Suprapubic skin (tissue), 4 donors: ENCODE measurements around the gene BTK. TPM values are rescaled to one million over a fixed set of nuclear protein-coding genes. Genes with fewer than 3 reads are reported as not detected.
"Not testable (repeated sequence)": the region's sequence is repeated elsewhere in the genome, so short reads cannot be mapped to it uniquely, and the experiment has no call there.

Experiments
- DNase-seq, 2 donors: peaks; one replicate each; pipeline ENCODE4 v3.0.0-alpha.2; 2019; ENCODE audit warnings: low spot score in 2 of 2
- H3K27ac ChIP-seq: fragments of 200-600 bp; sonication (generic); one replicate; pipeline ENCODE4 v1.5.1; 2019
- H3K27me3 ChIP-seq: fragments of 200-600 bp; sonication (generic); one replicate; pipeline ENCODE4 v1.5.1; 2019
- H3K36me3 ChIP-seq: fragments of 200-600 bp; sonication (generic); one replicate; pipeline ENCODE4 v1.5.1; 2019
- H3K4me1 ChIP-seq: fragments of 200-600 bp; sonication (generic); one replicate; pipeline ENCODE4 v1.5.1; 2019
- H3K4me3 ChIP-seq: fragments of 200-600 bp; sonication (generic); one replicate; pipeline ENCODE4 v1.5.1; 2019; ENCODE audit warnings: mild to moderate bottlenecking
- H3K9me3 ChIP-seq: fragments of 200-600 bp; sonication (generic); one replicate; pipeline ENCODE4 v1.5.1; 2019
- CTCF ChIP-seq, 2 donors: fragments of 200-600 bp in 1 of 2; fragments of 450-650 bp in 1 of 2; sonication (generic) in 1 of 2; IDR thresholded peaks; one replicate each; pipeline ENCODE4 v1.5.1; 2016 to 2019; ENCODE audit warnings: antibody characterized with exemption in 2 of 2, mild to moderate bottlenecking in 1 of 2, moderate library complexity in 1 of 2
- EP300 ChIP-seq: sonication (generic); formaldehyde crosslinking; IDR thresholded peaks from one replicate; pipeline ENCODE4 v1.6.1; 2017; ENCODE audit warnings: antibody characterized with exemption
- POLR2A ChIP-seq, 2 donors: fragments of 450-650 bp; IDR thresholded peaks; one replicate each; pipeline ENCODE4 v1.6.1; 2017; ENCODE audit warnings: antibody characterized with exemption in 2 of 2, mild to moderate bottlenecking in 2 of 2, moderate library complexity in 2 of 2
- POLR2AphosphoS5 ChIP-seq, 3 donors: sonication (generic); formaldehyde crosslinking; IDR thresholded peaks; one replicate each; pipeline ENCODE4 v1.6.1; 2017; ENCODE audit warnings: antibody characterized with exemption in 3 of 3
- WGBS: methylation state at CpG from one replicate; pipeline ENCODE4 v1.1.5; 2018; 5-methylcytosine and 5-hydroxymethylcytosine counted together
- total RNA-seq, 4 donors: library from RNA; depleted of rRNA; stranded (reverse); fragments of >200 nt; gene quantifications; one replicate each; pipeline ENCODE4 v1.1.0, GENCODE V29; 2016

Gene BTK
- total RNA-seq, 4 donors from 2014 or later = 1.4 to 6.8 (median 1.9) TPM

- no peaks in the 10 kb centered on the region for H3K27me3 ChIP-seq
- DNase-seq = no peak
- no peaks in the 10 kb centered on the region for H3K36me3 ChIP-seq
- 84% methylated on average over 4 of the region's 4 CpGs for WGBS
- H3K9me3 ChIP-seq = no peaks in the 10 kb centered on the region
- H3K4me3 ChIP-seq = no peak overlapping the region
- no peak for TF ChIP-seq POLR2A (IDR thresholded peaks at IDR 0.05)
- no peak for TF ChIP-seq EP300
- no peak for TF ChIP-seq POLR2AphosphoS5 (IDR thresholded peaks at IDR 0.05)
- no peak for TF ChIP-seq CTCF (IDR thresholded peaks at IDR 0.05)
- H3K4me1 ChIP-seq = no peaks in the 10 kb centered on the region
- no peak overlapping the region for H3K27ac ChIP-seq
Observed at GRCh38 chrX:101337776-101338271, 48.2 kb downstream of the BTK start.

- 68% methylated on average over 7 of the region's 7 CpGs for WGBS
- DNase-seq, H3K27me3 ChIP-seq, H3K27ac ChIP-seq, H3K4me3 ChIP-seq, H3K4me1 ChIP-seq, H3K9me3 ChIP-seq, H3K36me3 ChIP-seq: not testable (repeated sequence)
Observed at GRCh38 chrX:101334310-101334709, 51.7 kb downstream of the BTK start.

- WGBS = 72% methylated on average over 3 of the region's 3 CpGs
- H3K36me3 ChIP-seq, H3K27me3 ChIP-seq, H3K9me3 ChIP-seq, DNase-seq, H3K4me1 ChIP-seq, H3K4me3 ChIP-seq, H3K27ac ChIP-seq: not testable (repeated sequence)
Observed at GRCh38 chrX:101326600-101326999, 59.4 kb downstream of the BTK start.

- TF ChIP-seq EP300 (no peak), POLR2A (IDR thresholded peaks at IDR 0.05) (no peak), CTCF (IDR thresholded peaks at IDR 0.05) (no peak), POLR2AphosphoS5 (IDR thresholded peaks at IDR 0.05) (no peak)
- H3K36me3 ChIP-seq = no peaks in the 10 kb centered on the region
- H3K27ac ChIP-seq = no peak overlapping the region
- no peaks in the 10 kb centered on the region for H3K27me3 ChIP-seq
- H3K4me3 ChIP-seq = no peak overlapping the region
- H3K4me1 ChIP-seq = no peaks in the 10 kb centered on the region
- DNase-seq = no peak
- WGBS = 76% methylated on average over 1 of the region's 1 CpG
- H3K9me3 ChIP-seq = no peaks in the 10 kb centered on the region
Observed at GRCh38 chrX:101303790-101304189, 82.2 kb downstream of the BTK start.

Other genes with a start within 250 kb of the BTK start
- under 1 TPM; 0.05 to 0.97 (median 0.35) TPM for gene DRP2, start 166.4 kb downstream of the BTK start, total RNA-seq
- gene TAF7L, start 94.9 kb downstream of the BTK start, total RNA-seq = 1 to 10 TPM in 2 of 4 donors, under 1 TPM in 2; 0.34 to 1.9 (median 1.1) TPM
- 1 to 10 TPM; 7.9 to 9.0 (median 8.4) TPM for gene TIMM8A, start 37.4 kb downstream of the BTK start, total RNA-seq
- gene RPL36A, start 4.8 kb upstream of the BTK start, total RNA-seq = 1,000 to 10,000 TPM; 1,064 to 2,433 (median 2,004) TPM
- 10 to 100 TPM; 13.8 to 19.1 (median 16.9) TPM for gene GLA, start 21.7 kb upstream of the BTK start, total RNA-seq
- gene HNRNPH2, start 22.0 kb upstream of the BTK start, total RNA-seq = 10 to 100 TPM; 37.3 to 60.6 (median 38.5) TPM
- 10 to 100 TPM in 2 of 4 donors, 1 to 10 TPM in 2; 2.4 to 19.6 (median 8.1) TPM for gene ARMCX4, start 99.3 kb upstream of the BTK start, total RNA-seq
- gene ARMCX1, start 164.4 kb upstream of the BTK start, total RNA-seq = 10 to 100 TPM in 3 of 4 donors, 1 to 10 TPM in 1; 9.0 to 19.4 (median 12.1) TPM
- 10 to 100 TPM; 11.0 to 23.3 (median 12.8) TPM for gene ARMCX6, start 231.8 kb upstream of the BTK start, total RNA-seq
- 10 to 100 TPM in 3 of 4 donors, 1 to 10 TPM in 1; 8.4 to 23.3 (median 13.1) TPM for gene ARMCX3, start 237.0 kb upstream of the BTK start, total RNA-seq